Measurements from ENCODE around the gene SLC50A1.
A peak's percentile ranks its signal among the peaks of the same experiment; 100 is the strongest.

The SLC50A1 gene

GRCh38 chr1:155171836-155172731 is 36.4 kb downstream of the SLC50A1 start:
- no peak for DNase-seq

DNA sequence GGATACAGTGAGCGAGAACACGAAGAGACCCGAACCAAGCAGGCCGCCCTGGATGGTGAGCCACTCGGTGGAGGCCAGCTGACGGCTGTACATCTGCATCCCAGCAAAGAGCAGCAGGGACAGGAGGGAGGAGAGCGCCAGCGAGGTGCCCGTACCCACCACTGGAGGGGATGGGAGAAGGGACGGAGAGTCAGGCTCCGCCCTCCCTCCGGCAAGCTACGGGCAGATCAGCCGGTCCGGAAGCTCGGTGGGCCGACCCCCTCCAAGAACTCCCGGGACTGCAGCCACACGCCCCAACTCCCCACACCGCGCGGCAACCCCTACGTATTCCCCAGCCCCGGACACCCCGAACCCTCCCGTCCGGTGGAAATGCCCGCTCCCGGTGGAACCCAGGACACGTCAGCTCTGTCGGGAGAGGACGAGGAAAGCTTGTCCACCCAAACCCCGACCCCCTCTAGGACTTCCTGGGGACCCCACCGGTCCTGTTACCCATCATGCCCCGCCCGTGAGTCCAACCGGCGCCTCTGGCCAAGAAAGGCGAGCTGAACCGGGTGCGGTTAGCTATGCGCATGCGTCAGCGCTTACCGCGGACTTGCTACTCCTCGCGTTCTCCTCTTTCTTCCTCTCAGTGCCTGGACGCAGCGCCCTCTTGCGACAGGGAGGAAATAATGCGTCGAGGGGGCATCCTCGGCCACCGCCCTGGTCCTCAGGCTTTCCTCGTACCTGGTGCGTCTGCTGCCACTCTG is 37.3 kb downstream of the SLC50A1 start, which contains the start of gene KRTCAP2:
KRTCAP2 (minus strand) TSS at position 573 of the 746 bp plus-strand sequence; CDS start at position 493, 80 bp downstream.
- DNase-seq: peak; percentile 93

- peak; percentile 74 for DNase-seq
Measured at GRCh38 chr1:155173478-155174323, 38.0 kb downstream of the SLC50A1 start, which contains the start of gene TRIM46. Gene TRIM46 (plus strand): TSS chr1:155173849. CDS start chr1:155173967, 118 bp downstream.

- peak; percentile 51 for DNase-seq
Measured at GRCh38 chr1:155174324-155175280, 39.0 kb downstream of the SLC50A1 start.

DNA sequence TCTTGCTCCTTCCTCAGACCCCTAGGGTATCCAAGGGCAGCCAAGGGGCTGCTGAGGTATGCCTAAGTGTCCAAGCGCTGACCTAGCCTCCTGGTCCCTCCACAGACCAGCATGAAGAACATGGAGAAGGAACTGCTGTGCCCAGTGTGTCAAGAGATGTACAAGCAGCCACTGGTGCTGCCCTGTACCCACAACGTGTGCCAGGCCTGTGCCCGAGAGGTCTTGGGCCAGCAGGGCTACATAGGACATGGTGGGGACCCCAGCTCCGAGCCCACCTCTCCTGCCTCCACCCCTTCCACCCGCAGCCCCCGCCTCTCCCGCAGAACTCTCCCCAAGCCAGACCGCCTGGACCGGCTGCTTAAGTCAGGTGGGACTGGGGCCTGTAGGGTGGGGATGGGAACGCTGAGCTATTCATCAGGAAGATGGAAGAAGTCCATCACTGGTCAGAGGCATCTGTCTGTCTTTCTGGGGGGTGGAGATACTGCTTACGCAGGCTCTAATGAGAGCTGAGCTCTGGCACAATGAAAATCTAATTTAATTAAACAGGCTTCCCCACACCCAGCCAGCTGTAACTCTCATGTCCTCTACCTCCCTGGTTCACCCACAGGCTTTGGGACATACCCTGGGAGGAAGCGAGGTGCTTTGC is 39.8 kb downstream of the SLC50A1 start:
- DNase-seq: no peak

GRCh38 chr1:155175927-155176371 is 40.3 kb downstream of the SLC50A1 start:
- no peak for DNase-seq

DNA sequence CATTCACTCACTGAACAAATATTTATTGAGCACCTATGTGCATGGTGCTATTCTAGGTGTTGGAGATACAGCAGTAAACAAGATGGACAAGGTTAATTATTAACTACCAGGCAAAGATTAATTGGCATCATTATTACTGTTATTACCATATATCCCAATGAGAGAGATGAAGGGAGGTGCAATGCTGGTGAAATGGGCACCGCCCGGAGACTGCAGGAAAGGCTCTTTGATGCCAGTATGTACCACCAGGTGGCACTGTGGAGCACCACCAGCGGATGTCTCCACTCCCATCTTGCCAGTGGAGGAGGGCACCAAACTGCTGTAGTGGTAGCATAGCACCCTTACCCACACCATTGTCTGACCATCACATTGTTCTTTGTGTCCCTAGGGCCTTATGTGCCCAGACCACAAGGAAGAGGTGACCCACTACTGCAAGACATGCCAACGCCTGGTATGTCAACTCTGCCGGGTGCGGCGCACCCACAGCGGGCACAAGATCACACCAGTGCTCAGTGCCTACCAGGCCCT is 41.0 kb downstream of the SLC50A1 start:
- peak; percentile 86 for DNase-seq

DNA sequence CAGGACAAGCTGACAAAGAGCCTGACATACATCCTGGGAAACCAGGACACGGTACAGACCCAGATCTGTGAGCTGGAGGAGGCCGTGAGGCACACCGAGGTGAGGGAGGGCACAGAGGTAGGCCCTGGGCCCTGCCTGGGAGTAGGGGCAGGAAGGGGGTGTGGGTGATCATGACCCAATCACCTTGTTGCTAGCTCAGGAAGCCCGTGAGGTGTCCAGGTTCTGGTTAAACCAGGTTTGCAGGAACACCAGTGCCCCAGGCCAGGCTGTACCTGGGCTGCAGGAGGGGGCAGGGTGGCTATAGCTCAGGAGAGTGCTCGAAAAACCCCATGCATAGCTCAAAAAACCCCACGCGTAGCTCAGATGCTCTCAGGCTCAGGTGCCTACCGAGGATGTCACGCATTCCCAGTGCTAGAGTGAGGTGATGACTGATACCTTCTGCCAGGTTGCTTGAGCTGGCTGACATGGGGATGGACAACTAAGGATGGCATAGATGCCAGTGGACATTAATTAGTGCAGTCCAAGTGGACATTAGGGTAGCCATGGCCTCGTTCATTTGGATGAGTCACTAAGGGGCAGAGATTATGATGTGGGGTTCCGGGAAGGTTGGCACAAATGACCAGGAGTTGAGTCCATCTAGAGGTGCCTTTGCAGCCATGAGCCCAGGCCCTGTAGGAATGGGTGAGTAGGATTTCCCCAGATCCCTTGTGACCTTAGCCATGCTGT is 41.7 kb downstream of the SLC50A1 start:
- DNase-seq: no peak

DNA sequence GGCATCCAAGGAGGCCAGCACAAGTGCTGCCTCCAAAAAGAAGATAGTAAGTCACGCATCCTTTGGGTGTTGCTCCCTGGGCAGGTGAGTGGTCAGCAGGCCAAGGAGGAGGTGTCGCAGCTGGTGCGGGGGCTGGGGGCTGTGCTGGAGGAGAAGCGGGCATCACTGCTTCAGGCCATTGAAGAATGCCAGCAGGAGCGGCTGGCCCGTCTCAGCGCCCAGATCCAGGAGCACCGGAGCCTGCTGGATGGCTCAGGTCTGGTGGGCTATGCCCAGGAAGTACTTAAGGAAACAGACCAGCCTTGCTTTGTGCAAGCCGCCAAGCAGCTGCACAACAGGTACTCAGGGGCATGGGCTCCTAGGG is 42.2 kb downstream of the SLC50A1 start:
- no peak for DNase-seq

DNA sequence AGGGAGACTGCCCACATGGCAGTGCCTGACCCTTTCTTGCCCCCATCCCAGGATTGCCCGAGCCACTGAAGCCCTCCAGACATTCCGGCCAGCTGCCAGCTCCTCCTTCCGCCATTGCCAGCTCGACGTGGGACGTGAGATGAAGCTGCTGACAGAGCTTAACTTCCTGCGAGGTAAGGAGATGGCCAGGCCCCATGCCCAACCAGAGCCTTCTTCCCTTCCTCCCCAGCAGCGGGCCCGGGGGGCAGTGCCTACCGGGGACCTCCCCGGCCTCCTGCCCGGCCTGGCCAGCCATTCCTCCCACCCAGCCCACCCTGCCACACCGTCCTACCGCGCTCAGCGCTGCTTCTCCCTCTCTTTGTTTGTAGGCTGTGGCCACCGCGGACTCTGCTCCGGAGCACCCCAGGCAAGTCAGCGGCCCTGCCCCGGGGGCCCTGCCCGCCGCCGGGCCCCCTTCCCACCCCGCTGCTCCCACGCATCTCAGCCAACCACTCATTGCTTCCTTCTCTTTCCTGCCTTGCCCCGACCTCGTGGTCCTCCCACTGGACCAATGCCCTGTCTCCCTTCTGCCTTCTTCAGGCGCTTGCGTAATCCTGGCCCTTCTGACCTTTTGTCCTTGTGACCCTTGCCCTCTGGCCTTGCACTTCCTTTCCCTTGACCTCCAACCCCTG is 42.9 kb downstream of the SLC50A1 start:
- no peak for DNase-seq

DNA sequence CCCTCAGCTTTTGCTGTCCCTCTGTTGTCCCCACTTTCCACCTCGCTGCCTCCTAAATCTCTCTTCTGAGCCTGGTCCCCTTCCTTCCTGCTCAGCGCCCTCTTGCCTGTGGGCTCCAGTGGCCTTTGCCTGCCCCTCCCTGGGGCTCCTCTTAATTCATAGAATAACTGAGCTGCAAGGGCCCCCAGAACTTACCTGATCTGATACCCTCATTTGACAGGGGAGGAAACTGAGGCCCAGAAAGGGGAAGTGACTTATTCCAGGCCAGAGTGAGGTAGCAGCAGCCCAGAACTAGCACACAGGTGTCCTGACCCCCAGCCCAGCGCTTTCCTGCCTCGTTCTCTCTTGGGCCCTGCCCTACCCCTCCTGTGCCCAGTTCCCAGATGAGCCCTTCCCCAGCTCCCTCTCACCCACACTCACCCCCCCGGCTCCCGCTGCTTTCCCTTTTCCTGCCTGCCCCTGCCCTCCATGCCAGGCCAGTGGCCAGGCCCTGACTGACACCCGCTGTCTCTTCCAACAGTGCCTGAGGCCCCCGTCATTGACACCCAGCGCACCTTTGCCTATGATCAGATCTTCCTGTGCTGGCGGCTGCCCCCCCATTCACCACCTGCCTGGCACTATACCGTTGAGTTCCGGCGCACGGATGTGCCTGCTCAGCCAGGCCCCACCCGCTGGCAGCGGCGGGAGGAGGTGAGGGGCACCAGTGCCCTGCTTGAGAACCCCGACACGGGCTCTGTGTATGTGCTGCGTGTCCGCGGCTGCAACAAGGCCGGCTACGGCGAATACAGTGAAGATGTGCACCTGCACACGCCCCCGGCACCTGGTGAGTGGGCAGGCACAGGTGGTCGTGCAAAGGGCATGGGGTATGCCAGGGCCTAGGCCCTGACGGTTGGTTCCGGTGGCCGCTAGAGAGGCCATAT is 43.7 kb downstream of the SLC50A1 start:
- DNase-seq: no peak

GRCh38 chr1:155181371-155182051 is 45.9 kb downstream of the SLC50A1 start:
- no peak for DNase-seq

DNA sequence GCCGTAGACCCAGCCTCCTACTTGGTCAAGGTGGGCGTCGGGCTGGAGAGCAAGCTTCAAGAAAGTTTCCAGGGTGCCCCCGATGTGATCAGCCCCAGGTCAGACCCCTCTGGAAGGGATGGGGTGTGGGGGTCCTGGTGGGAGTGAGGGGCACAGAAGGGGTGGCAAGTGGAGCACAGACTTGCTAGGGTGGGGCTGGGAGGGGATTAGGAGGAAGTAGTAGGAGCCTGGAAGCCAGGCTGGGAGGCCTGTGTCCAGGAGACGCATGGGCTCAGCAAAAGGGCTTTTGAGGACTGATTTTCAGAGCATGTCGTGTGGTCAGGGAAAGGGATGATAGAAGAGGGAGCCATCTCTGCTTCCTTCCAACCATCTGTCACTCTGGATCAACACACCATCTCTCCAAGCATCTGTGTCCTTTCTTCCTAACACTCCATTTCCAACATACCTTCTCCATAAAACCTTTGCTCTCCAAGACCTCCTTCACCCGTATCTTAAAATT is 46.4 kb downstream of the SLC50A1 start:
- DNase-seq: no peak

- no peak for DNase-seq
Measured at GRCh38 chr1:155183775-155184221, 48.1 kb downstream of the SLC50A1 start.

DNA sequence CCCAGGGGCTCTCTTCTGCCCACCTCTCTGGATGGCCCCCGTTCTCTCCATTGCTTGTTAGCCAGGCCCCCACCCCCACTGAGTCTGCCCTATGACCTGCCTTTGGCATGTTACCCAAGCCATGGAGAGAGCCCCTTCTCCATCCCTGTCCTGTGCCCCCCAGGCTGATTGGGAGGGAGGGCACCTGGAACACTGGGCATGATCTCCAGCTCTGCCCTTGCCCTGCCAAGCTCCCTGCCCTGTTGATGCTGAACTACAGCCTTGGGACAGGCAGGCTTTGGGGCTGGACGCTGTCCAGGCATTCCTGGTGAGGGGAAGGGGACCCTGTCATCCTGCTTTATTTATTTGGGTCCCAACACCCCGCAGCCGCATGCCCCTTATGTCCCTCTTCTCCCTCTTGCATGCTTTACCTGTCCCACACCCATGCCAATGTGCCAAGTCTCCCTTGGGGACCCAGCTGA is 48.7 kb downstream of the SLC50A1 start:
- no peak for DNase-seq

- no peak for DNase-seq
Measured at GRCh38 chr1:155184835-155185782, 49.5 kb downstream of the SLC50A1 start.

All from stimulated activated CD4-positive, alpha-beta T cell treated with anti-CD3 and anti-CD28 coated beads, Interleukin-4, amount 100 ng/mL, for 1 hour (primary cell).